Coronary artery (tissue), 2 donors: ENCODE measurements around the gene KLLN.
"Not testable (repeated sequence)": the region's sequence is repeated elsewhere in the genome, so short reads cannot be mapped to it uniquely, and the experiment has no call there.

ENCODE experiments used
- DNase-seq: peaks from one replicate; pipeline ENCODE4 v3.0.0-alpha.2; 2017; ENCODE audit warnings: low spot score
- H3K27ac ChIP-seq, 2 donors: fragments of 200-600 bp; sonication (generic); one replicate each; pipeline ENCODE4 v1.5.1; 2016 to 2019
- H3K4me3 ChIP-seq: fragments of 200-600 bp; sonication (generic); 2 replicates; pipeline ENCODE4 v1.5.1; 2016; ENCODE audit warnings: mild to moderate bottlenecking, moderate library complexity
- CTCF ChIP-seq: fragments of 200-600 bp; sonication (generic); IDR thresholded peaks from one replicate; pipeline ENCODE4 v1.5.1; 2019; ENCODE audit warnings: antibody characterized with exemption

KLLN gene

GRCh38 chr10:87863053-87863943, at the start of gene KLLN, which contains the start of gene PTEN:
KLLN (minus strand) TSS chr10:87863533; CDS start chr10:87862487, 1,046 bp downstream.
PTEN (plus strand) TSS chr10:87863625; CDS start chr10:87864470, 845 bp downstream.
- H3K27ac ChIP-seq, result peak within 1 kb of the TSS; percentile 97 to 98
- DNase-seq, result peak; percentile 92
- no peak for TF ChIP-seq CTCF
- peak within 1 kb of the TSS; percentile 92 for H3K4me3 ChIP-seq

- DNase-seq, H3K4me3 ChIP-seq, H3K27ac ChIP-seq: not testable (repeated sequence)
Measured at GRCh38 chr10:87903396-87903795, 40.1 kb upstream of the KLLN start.

GRCh38 chr10:87897957-87898356, 34.6 kb upstream of the KLLN start:
- H3K4me3 ChIP-seq, DNase-seq, H3K27ac ChIP-seq: not testable (repeated sequence)

GRCh38 chr10:87896216-87896615, 32.9 kb upstream of the KLLN start:
- no peak for TF ChIP-seq CTCF
- Histone ChIP-seq H3K27ac (peak overlapping the region; percentile 27 to 60), H3K4me3 (no peak overlapping the region)
- no peak for DNase-seq

GRCh38 chr10:87895430-87895829, 32.1 kb upstream of the KLLN start:
- TF ChIP-seq CTCF, result no peak
- DNase-seq, result no peak
- H3K27ac ChIP-seq, result peak overlapping the region in 1 of 2 donors; percentile 27
- H3K4me3 ChIP-seq, result no peak overlapping the region

GRCh38 chr10:87887548-87888289, 24.4 kb upstream of the KLLN start:
- TF ChIP-seq CTCF, result no peak
- H3K4me3 ChIP-seq, result no peak overlapping the region
- DNase-seq, result no peak
- no peak overlapping the region for H3K27ac ChIP-seq

GRCh38 chr10:87887146-87887545, 23.8 kb upstream of the KLLN start:
- Histone ChIP-seq H3K27ac (no peak overlapping the region), H3K4me3 (no peak overlapping the region)
- no peak for DNase-seq
- no peak for TF ChIP-seq CTCF
